Measurements from ENCODE around the gene RBFOX2. TPM values are rescaled to one million over a fixed set of nuclear protein-coding genes. Genes with fewer than 3 reads are reported as not detected.

RBFOX2 gene
- polyA plus RNA-seq, 2 of the 4 experiments (the other 2 are of a cell fraction): 30.3 to 77.7 TPM

DNA sequence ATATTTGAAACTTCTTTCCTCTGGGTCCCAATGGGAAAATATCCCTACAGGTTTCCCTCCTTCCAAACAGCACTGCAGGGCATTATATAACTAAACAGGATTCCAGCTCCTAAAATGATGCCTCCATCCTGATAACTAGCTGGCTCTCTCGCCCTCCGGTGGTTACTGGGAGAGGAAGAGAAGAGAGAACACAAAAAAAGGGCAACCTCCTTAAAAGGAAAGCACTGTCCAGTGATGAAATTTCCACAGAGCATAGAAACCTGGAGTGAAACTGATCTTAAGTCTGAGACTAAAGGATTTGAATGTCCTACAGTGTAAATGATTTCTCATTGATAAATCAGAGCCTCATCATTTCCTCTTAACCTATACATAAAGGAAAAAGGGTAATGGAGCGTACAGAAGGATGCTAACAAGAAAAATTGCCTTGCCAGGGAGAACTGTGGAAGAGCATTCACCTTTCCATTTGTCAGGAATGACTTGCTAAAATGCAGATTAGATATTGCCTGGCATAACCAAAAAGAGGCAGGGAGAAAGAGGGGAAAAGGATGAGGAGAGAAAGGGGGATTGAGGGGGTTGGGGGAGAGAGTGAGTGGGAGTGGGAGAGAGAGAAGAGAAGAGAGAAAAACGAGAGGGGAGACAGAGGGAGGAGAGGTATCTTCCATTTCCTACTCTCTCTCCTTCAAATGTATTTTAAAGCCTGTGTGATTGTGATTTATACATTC lies 189.6 kb downstream of the RBFOX2 start:
- FAIRE-seq (no peak), DNase-seq (ENCODE audit: low read depth in 1 of 2, low spot score in 1 of 2) (peak in 1 of 2 experiments; percentile 54), ATAC-seq (peak in 1 of 2 experiments; percentile 24; a peak in 3 of 6 replicates)
- ChIA-PET POLR2A (interaction anchor here (1.1 kb wide), 1 partner anchor 191 kb away, joined by 3 read pairs; the partner anchor contains the start of gene APOL6), CTCF (interaction anchor here (0.7 to 2.5 kb wide), 5 partner anchors 12 to 488 kb away, joined by 3 to 20 read pairs (median 4); no protein-coding TSS in a partner anchor)
- WGBS (ENCODE audit: missing lambda C conversion rate): 11% methylated on average over 4 of the region's 4 CpGs
- Histone ChIP-seq H3K4me3 (peak overlapping the region; percentile 69), H3K9me3 (no peaks in the 10 kb centered on the region), H3K4me1 (peaks cover 57% of the 10 kb centered on the region), H3K4me2 (peak overlapping the region; percentile 87), H3K27ac (peak overlapping the region; percentile 79 to 90)
- TF ChIP-seq SMC3 (IDR thresholded peaks at IDR 0.05) (peak; percentile 45; the same call in 2 of the 3 replicates), TP53 (CRISPR knock-in tag; IDR thresholded peaks at IDR 0.05) (no peak), RNF2 (IDR thresholded peaks at IDR 0.05; ENCODE audit: borderline replicate concordance, low read depth) (no peak), RAD21 (conservative IDR thresholded peaks at IDR 0.05 in 1 of 2, IDR thresholded peaks at IDR 0.05 in 1 of 2) (peak; percentile 53 to 55)
- TF ChIP-seq, protein P1, sequence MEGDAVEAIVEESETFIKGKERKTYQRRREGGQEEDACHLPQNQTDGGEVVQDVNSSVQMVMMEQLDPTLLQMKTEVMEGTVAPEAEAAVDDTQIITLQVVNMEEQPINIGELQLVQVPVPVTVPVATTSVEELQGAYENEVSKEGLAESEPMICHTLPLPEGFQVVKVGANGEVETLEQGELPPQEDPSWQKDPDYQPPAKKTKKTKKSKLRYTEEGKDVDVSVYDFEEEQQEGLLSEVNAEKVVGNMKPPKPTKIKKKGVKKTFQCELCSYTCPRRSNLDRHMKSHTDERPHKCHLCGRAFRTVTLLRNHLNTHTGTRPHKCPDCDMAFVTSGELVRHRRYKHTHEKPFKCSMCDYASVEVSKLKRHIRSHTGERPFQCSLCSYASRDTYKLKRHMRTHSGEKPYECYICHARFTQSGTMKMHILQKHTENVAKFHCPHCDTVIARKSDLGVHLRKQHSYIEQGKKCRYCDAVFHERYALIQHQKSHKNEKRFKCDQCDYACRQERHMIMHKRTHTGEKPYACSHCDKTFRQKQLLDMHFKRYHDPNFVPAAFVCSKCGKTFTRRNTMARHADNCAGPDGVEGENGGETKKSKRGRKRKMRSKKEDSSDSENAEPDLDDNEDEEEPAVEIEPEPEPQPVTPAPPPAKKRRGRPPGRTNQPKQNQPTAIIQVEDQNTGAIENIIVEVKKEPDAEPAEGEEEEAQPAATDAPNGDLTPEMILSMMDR (IDR thresholded peaks at IDR 0.05): peak; percentile 40

DNA sequence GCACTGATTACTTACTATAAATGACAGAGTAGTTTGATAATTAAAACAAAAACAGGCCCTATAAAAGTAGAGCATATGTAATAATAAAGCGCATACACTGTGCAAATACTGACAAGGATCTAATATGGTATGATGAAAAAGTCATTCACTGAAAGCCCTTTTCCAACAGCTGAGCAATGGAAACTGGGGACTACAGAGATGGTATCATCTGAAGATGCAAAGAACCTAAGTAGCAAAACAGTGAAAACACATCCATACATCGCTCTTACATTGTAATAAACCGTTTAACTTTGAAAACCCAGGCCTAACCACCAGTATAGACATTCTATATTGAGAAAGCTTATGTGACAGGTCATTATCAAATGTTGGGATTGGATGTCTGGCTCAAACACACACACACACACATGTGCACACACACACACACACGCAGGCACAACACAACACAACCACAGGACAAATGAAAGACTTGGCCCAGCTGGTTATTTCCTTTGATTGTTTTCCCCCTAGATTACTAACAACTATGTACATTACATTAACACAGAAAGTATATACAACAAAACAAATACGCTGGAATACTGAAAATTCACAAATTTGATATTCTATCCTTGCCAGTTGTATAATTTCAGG lies 191.4 kb downstream of the RBFOX2 start:
- H3K4me1 ChIP-seq: peaks cover 57% of the 10 kb centered on the region
- CTCF ChIA-PET: interaction anchor here (1.4 to 2.5 kb wide), 5 partner anchors 10 to 229 kb away, joined by 3 to 20 read pairs (median 5); no protein-coding TSS in a partner anchor

More for the DNA sequence above, 191.4 kb downstream of the RBFOX2 start:
- POLR2A ChIA-PET: no interaction called here
- H3K9me3 ChIP-seq: no peaks in the 10 kb centered on the region
- peak overlapping the region; percentile 87 for H3K4me2 ChIP-seq
- TF ChIP-seq, protein P2, sequence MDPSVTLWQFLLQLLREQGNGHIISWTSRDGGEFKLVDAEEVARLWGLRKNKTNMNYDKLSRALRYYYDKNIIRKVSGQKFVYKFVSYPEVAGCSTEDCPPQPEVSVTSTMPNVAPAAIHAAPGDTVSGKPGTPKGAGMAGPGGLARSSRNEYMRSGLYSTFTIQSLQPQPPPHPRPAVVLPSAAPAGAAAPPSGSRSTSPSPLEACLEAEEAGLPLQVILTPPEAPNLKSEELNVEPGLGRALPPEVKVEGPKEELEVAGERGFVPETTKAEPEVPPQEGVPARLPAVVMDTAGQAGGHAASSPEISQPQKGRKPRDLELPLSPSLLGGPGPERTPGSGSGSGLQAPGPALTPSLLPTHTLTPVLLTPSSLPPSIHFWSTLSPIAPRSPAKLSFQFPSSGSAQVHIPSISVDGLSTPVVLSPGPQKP (IDR thresholded peaks at IDR 0.05; ENCODE audit: low read depth, low read length): no peak
- TF ChIP-seq KDM5A (IDR thresholded peaks at IDR 0.05) (no peak), SMC3 (IDR thresholded peaks at IDR 0.05) (no peak), POLR2A (IDR thresholded peaks at IDR 0.05; ENCODE audit: low read length) (no peak), NPAS2 (CRISPR knock-in tag; IDR thresholded peaks at IDR 0.05; ENCODE audit: borderline replicate concordance) (no peak), HEYL (CRISPR knock-in tag; IDR thresholded peaks at IDR 0.05) (no peak), CBX2 (IDR thresholded peaks at IDR 0.05; ENCODE audit: borderline replicate concordance, low read depth) (no peak), ESRRA (IDR thresholded peaks at IDR 0.05; ENCODE audit: borderline replicate concordance, low read length) (no peak)
- TF ChIP-seq, protein P3, sequence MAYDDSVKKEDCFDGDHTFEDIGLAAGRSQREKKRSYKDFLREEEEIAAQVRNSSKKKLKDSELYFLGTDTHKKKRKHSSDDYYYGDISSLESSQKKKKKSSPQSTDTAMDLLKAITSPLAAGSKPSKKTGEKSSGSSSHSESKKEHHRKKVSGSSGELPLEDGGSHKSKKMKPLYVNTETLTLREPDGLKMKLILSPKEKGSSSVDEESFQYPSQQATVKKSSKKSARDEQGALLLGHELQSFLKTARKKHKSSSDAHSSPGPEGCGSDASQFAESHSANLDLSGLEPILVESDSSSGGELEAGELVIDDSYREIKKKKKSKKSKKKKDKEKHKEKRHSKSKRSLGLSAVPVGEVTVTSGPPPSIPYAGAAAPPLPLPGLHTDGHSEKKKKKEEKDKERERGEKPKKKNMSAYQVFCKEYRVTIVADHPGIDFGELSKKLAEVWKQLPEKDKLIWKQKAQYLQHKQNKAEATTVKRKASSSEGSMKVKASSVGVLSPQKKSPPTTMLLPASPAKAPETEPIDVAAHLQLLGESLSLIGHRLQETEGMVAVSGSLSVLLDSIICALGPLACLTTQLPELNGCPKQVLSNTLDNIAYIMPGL (CRISPR knock-in tag; IDR thresholded peaks at IDR 0.05; ENCODE audit: borderline replicate concordance): no peak
- TF ChIP-seq, protein P4, sequence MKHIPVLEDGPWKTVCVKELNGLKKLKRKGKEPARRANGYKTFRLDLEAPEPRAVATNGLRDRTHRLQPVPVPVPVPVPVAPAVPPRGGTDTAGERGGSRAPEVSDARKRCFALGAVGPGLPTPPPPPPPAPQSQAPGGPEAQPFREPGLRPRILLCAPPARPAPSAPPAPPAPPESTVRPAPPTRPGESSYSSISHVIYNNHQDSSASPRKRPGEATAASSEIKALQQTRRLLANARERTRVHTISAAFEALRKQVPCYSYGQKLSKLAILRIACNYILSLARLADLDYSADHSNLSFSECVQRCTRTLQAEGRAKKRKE (CRISPR knock-in tag; IDR thresholded peaks at IDR 0.05; ENCODE audit: low read depth): no peak
- TF ChIP-seq, protein P5, sequence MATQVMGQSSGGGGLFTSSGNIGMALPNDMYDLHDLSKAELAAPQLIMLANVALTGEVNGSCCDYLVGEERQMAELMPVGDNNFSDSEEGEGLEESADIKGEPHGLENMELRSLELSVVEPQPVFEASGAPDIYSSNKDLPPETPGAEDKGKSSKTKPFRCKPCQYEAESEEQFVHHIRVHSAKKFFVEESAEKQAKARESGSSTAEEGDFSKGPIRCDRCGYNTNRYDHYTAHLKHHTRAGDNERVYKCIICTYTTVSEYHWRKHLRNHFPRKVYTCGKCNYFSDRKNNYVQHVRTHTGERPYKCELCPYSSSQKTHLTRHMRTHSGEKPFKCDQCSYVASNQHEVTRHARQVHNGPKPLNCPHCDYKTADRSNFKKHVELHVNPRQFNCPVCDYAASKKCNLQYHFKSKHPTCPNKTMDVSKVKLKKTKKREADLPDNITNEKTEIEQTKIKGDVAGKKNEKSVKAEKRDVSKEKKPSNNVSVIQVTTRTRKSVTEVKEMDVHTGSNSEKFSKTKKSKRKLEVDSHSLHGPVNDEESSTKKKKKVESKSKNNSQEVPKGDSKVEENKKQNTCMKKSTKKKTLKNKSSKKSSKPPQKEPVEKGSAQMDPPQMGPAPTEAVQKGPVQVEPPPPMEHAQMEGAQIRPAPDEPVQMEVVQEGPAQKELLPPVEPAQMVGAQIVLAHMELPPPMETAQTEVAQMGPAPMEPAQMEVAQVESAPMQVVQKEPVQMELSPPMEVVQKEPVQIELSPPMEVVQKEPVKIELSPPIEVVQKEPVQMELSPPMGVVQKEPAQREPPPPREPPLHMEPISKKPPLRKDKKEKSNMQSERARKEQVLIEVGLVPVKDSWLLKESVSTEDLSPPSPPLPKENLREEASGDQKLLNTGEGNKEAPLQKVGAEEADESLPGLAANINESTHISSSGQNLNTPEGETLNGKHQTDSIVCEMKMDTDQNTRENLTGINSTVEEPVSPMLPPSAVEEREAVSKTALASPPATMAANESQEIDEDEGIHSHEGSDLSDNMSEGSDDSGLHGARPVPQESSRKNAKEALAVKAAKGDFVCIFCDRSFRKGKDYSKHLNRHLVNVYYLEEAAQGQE (IDR thresholded peaks at IDR 0.05): no peak
- TF ChIP-seq, protein P6, sequence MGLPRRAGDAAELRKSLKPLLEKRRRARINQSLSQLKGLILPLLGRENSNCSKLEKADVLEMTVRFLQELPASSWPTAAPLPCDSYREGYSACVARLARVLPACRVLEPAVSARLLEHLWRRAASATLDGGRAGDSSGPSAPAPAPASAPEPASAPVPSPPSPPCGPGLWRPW (IDR thresholded peaks at IDR 0.05): no peak
- H3K27ac ChIP-seq: peak overlapping the region; percentile 76 to 87
- ATAC-seq (no peak), DNase-seq (ENCODE audit: low read depth in 1 of 2, low spot score in 1 of 2) (no peak), FAIRE-seq (no peak)
- peak overlapping the region; percentile 52 for H3K4me3 ChIP-seq
- WGBS (ENCODE audit: missing lambda C conversion rate): 62% methylated on average over 5 of the region's 5 CpGs
